OCI-LY1 (cell line): ENCODE measurements around the gene VEGFA.

ENCODE experiments used
- H2AFZ ChIP-seq: fragments of 200-600 bp; sonication (generic), shearing (Covaris generic); 2 replicates; pipeline ENCODE4 v1.6.0; 2014; ENCODE audit warnings: antibody characterized with exemption, mild to moderate bottlenecking, low read length
- H3F3A ChIP-seq: fragments of 200-600 bp; sonication (generic), shearing (Covaris generic); 2 replicates; pipeline ENCODE4 v1.6.0; 2014; ENCODE audit warnings: mild to moderate bottlenecking, antibody characterized with exemption, low read length, moderate library complexity; ENCODE audit not compliant: insufficient read depth
- H3K27ac ChIP-seq: fragments of 200-600 bp; sonication (generic); 2 replicates; pipeline ENCODE4 v1.5.1; 2014; ENCODE audit warnings: low read length, mixed run types, mild to moderate bottlenecking, low read depth; ENCODE audit not compliant: poor library complexity, severe bottlenecking
- H3K27me3 ChIP-seq: fragments of 200-600 bp; sonication (generic); 2 replicates; pipeline ENCODE4 v1.6.0; 2014; ENCODE audit warnings: antibody characterized with exemption, mild to moderate bottlenecking, low read length, moderate library complexity; ENCODE audit not compliant: insufficient read depth
- H3K36me3 ChIP-seq: fragments of 200-600 bp; sonication (generic); 2 replicates; pipeline ENCODE4 v1.6.1; 2014; ENCODE audit warnings: mild to moderate bottlenecking, antibody characterized with exemption, low read length, moderate library complexity, mixed read lengths; ENCODE audit not compliant: insufficient read depth
- H3K4me1 ChIP-seq: fragments of 200-600 bp; sonication (generic); 2 replicates; pipeline ENCODE4 v1.5.1; 2014; ENCODE audit warnings: mild to moderate bottlenecking, low read length, moderate library complexity; ENCODE audit not compliant: insufficient read depth, severe bottlenecking
- H3K4me2 ChIP-seq: fragments of 200-600 bp; sonication (generic), shearing (Covaris generic); 2 replicates; pipeline ENCODE4 v1.6.1; 2014; ENCODE audit warnings: low read length
- H3K4me3 ChIP-seq: fragments of 200-600 bp; sonication (generic); 2 replicates; pipeline ENCODE4 v1.5.1; 2014; ENCODE audit warnings: low read length, low read depth, mild to moderate bottlenecking, mixed read lengths; ENCODE audit not compliant: poor library complexity, severe bottlenecking
- H3K79me2 ChIP-seq: fragments of 200-600 bp; shearing (Covaris generic); 2 replicates; pipeline ENCODE4 v1.6.1; 2016; ENCODE audit warnings: mixed run types, low read length, mixed read lengths; ENCODE audit not compliant: insufficient read depth
- H3K9ac ChIP-seq: fragments of 200-600 bp; sonication (generic), shearing (Covaris generic); 2 replicates; pipeline ENCODE4 v1.6.1; 2014; ENCODE audit warnings: mild to moderate bottlenecking, low read length, mixed read lengths
- H3K9me2 ChIP-seq: fragments of 200-600 bp; sonication (generic), shearing (Covaris generic); 2 replicates; pipeline ENCODE4 v1.6.1; 2014; ENCODE audit warnings: low read depth, mild to moderate bottlenecking, low read length, mixed read lengths
- H3K9me3 ChIP-seq: fragments of 200-600 bp; shearing (Covaris generic); 2 replicates; pipeline ENCODE4 v1.6.1; 2014; ENCODE audit warnings: low read length, mixed read lengths
- H4K20me1 ChIP-seq: fragments of 200-600 bp; sonication (generic), shearing (Covaris generic); 2 replicates; pipeline ENCODE4 v1.6.0; 2016; ENCODE audit warnings: mild to moderate bottlenecking, low read length; ENCODE audit not compliant: insufficient read depth
- CTCF ChIP-seq: fragments of 200-600 bp; sonication (generic), shearing (Covaris generic); IDR thresholded peaks from 2 replicates; pipeline ENCODE4 v1.5.1; 2017; ENCODE audit warnings: mild to moderate bottlenecking, antibody characterized with exemption, low read length, moderate library complexity, mixed read lengths
- EZH2 ChIP-seq: fragments of 200-600 bp; sonication (generic), shearing (Covaris generic); IDR thresholded peaks from 2 replicates; pipeline ENCODE4 v1.8.0; 2017; ENCODE audit warnings: borderline replicate concordance, mixed run types, mild to moderate bottlenecking, antibody characterized with exemption, low read length, moderate library complexity, mixed read lengths

The VEGFA gene

DNA sequence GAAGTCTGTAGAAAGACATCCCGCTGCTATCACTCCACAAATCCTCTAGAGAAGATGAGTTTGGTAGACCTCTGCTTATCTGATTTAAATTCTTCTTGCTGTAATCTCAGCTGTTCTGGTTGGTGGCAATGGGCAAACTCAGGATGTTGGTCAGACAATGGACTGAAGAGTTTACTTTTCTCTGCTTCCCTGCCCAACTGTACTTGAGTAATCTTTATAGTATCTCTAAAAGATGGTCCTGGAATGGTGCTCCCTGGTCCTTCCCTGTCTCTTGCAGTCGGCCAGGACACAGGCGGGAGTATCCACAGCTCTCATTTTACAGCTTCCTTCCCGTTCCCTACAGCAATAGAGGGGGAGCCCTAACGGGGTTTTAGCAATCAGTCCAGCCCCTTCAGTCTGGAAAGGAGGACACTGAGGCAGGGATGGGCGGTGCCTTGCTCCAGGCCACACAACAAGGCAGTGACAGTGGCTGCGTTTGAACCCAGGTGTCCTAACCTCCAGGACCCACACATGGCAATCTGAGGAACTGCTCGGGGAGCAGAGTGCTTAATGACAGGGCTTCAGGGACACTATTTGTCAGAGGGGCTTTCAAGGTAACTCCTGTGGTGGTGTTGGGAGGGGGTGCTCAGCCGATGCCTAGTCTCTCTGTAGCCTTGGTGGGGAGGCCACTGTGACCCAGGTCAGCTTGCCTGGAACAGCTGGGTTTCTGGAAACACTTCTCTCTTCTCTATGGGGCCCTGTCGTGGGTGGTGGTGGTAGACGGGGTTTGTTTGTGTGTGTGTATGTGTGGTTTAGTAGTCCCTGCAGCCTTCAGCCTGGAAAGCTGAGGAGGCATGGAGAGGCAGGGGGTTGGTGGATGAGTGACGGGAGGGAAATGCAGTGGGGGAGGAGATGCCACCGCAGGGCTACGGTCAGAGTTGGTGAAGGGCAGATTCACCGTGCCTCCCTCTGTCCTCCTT, 9.5 kb upstream of the VEGFA start:
- Histone ChIP-seq H3F3A (no peaks in the 10 kb centered on the region), H3K27ac (no peak overlapping the region), H3K4me3 (no peak overlapping the region), H3K79me2 (no peaks in the 10 kb centered on the region), H3K27me3 (no peaks in the 10 kb centered on the region), H4K20me1 (no peaks in the 10 kb centered on the region), H3K9ac (no peak overlapping the region), H3K4me1 (no peaks in the 10 kb centered on the region), H2AFZ (no peak overlapping the region), H3K36me3 (no peaks in the 10 kb centered on the region), H3K9me3 (no peaks in the 10 kb centered on the region), H3K4me2 (no peak overlapping the region), H3K9me2 (no peaks in the 10 kb centered on the region)
- no peak for TF ChIP-seq CTCF
- no peak for TF ChIP-seq EZH2

DNA sequence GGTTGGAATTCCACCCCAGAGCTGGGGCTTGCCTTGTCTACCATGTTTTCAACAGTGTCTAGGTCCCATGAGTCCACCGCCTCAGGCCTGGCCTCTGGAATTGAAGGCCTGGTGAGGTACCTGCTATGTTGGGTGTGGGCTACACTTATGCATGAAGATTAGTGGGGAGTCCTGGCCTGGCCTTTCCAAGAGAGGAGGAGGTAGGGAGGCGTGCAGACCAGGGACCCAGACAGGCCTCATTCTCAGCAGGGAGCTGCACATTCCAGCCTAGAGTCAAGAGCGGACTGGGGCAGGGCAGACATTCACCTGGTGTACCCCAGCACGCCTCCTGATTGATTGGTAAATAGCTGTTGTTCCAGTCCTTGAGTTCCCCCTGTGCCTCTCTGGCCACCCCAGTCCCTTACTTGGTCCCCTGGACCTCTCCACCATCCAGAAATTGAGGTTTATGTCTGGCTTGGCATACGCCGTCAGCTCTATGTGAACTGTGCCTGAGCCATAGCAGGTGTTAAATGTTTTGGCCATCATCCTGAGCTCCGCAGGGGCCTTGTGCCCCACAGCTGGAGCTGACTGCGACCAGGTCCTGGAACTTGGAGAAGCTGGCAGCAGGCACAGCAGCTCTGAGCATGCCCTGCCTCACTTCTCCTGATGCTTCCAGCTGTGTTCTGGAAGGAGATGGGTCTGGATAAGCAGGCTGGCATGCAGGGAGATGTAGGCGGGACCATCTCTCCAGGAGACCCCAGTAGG, 8.2 kb upstream of the VEGFA start:
- Histone ChIP-seq H3F3A (no peaks in the 10 kb centered on the region), H3K79me2 (no peaks in the 10 kb centered on the region), H3K36me3 (no peaks in the 10 kb centered on the region), H3K27me3 (no peaks in the 10 kb centered on the region), H3K4me3 (no peak overlapping the region), H3K4me1 (no peaks in the 10 kb centered on the region), H4K20me1 (no peaks in the 10 kb centered on the region), H3K27ac (no peak overlapping the region), H3K9ac (no peak overlapping the region), H2AFZ (no peak overlapping the region), H3K9me2 (no peaks in the 10 kb centered on the region), H3K9me3 (no peaks in the 10 kb centered on the region), H3K4me2 (no peak overlapping the region)
- TF ChIP-seq EZH2, result no peak
- no peak for TF ChIP-seq CTCF

GRCh38 chr6:43762410-43762768, 7.6 kb upstream of the VEGFA start:
- Histone ChIP-seq H3K4me3 (no peak overlapping the region), H4K20me1 (no peaks in the 10 kb centered on the region), H3K4me2 (no peak overlapping the region), H3K27ac (no peak overlapping the region), H3K36me3 (no peaks in the 10 kb centered on the region), H3K79me2 (no peaks in the 10 kb centered on the region), H3K9ac (no peak overlapping the region), H2AFZ (no peak overlapping the region), H3K9me3 (no peaks in the 10 kb centered on the region), H3K27me3 (no peaks in the 10 kb centered on the region), H3F3A (no peaks in the 10 kb centered on the region), H3K9me2 (no peaks in the 10 kb centered on the region), H3K4me1 (no peaks in the 10 kb centered on the region)
- TF ChIP-seq CTCF (no peak), EZH2 (no peak)
